Endodermal cell (in vitro differentiated cells): ENCODE measurements around the gene C16orf87. TPM values are rescaled to one million over a fixed set of nuclear protein-coding genes. Genes with fewer than 3 reads are reported as not detected.

Experiments
- DNase-seq: peaks from one replicate; pipeline ENCODE4 v3.0.0-alpha.2; 2017
- H3K27ac ChIP-seq: 2 replicates; pipeline ENCODE4 v1.5.1; 2013; ENCODE audit warnings: mild to moderate bottlenecking, low read depth, low read length, moderate library complexity
- H3K27me3 ChIP-seq: 2 replicates; pipeline ENCODE4 v1.6.1; 2013; ENCODE audit warnings: mild to moderate bottlenecking, low read length, moderate library complexity; ENCODE audit not compliant: insufficient read depth, control insufficient read depth, poor library complexity, severe bottlenecking
- H3K36me3 ChIP-seq: 2 replicates; pipeline ENCODE4 v1.7.0; 2013; ENCODE audit warnings: mild to moderate bottlenecking, low read length, moderate library complexity; ENCODE audit not compliant: control insufficient read depth, insufficient read depth
- H3K4me1 ChIP-seq: one replicate; pipeline ENCODE4 v1.7.0; 2013; ENCODE audit warnings: low read length; ENCODE audit not compliant: control insufficient read depth, insufficient read depth
- H3K4me3 ChIP-seq: 2 replicates; pipeline ENCODE4 v1.5.1; 2013; ENCODE audit warnings: mild to moderate bottlenecking, low read length, moderate library complexity
- H3K9ac ChIP-seq: 2 replicates; pipeline ENCODE4 v1.6.1; 2013; ENCODE audit warnings: mild to moderate bottlenecking, low read length, moderate library complexity; ENCODE audit not compliant: poor library complexity, severe bottlenecking; ENCODE audit errors: extremely low read depth
- H3K9me3 ChIP-seq: 2 replicates; pipeline ENCODE4 v1.6.1; 2013; ENCODE audit warnings: mild to moderate bottlenecking, low read length, moderate library complexity; ENCODE audit not compliant: control insufficient read depth
- H3K27ac Mint-ChIP-seq: 2 replicates; pipeline ENCODE4 v1.8.0; 2020; ENCODE audit warnings: mixed read lengths
- H3K27me3 Mint-ChIP-seq: 2 replicates; pipeline ENCODE4 v1.8.0; 2021; ENCODE audit warnings: mild to moderate bottlenecking, mixed read lengths; ENCODE audit not compliant: insufficient read depth
- H3K36me3 Mint-ChIP-seq: 2 replicates; pipeline ENCODE4 v1.8.0; 2020; ENCODE audit warnings: low read depth, mixed read lengths
- H3K4me1 Mint-ChIP-seq: 2 replicates; pipeline ENCODE4 v1.8.0; 2020; ENCODE audit warnings: mixed read lengths
- H3K4me3 Mint-ChIP-seq: 2 replicates; pipeline ENCODE4 v1.8.0; 2020; ENCODE audit warnings: mild to moderate bottlenecking, moderate library complexity, mixed read lengths
- H3K9me3 Mint-ChIP-seq: 2 replicates; pipeline ENCODE4 v1.8.0; 2020; ENCODE audit warnings: mild to moderate bottlenecking, mixed read lengths
- WGBS, 2 experiments: methylation state at CpG; one replicate each; pipeline versions ENCODE4 v1.1.5 to v1.1.7; 2013; ENCODE audit warnings: missing lambda C conversion rate in 2 of 2, mixed read lengths in 1 of 2; ENCODE audit not compliant: insufficient coverage in 1 of 2, insufficient read length in 1 of 2; 5-methylcytosine and 5-hydroxymethylcytosine counted together
- total RNA-seq, 2 donors: library from RNA; stranded (reverse); fragmentation: NEBNext Ultra II Directional in 1 of 2; extraction: Animal tissue kit (Norgen Biotek cat#: 25700) in 1 of 2; gene quantifications; 2 replicates in 1 of 2; 3 replicates in 1 of 2; pipeline ENCODE4 v1.2.1, GENCODE V29; 2021
- TF ChIP-seq, protein P1 (sequence below): fragments of 200-600 bp; sonication (generic); conservative IDR thresholded peaks from 2 replicates; pipeline ENCODE4 v1.5.0; 2021; ENCODE audit warnings: antibody characterized with exemption, mild to moderate bottlenecking

C16orf87 gene
- total RNA-seq, 2 donors from 2014 or later = 20.6 to 22.7 TPM

GRCh38 chr16:46836534-46837530 is 5.9 kb upstream of the C16orf87 start:
- H3K9me3 ChIP-seq = peaks cover under 1% of the 10 kb centered on the region
- H3K4me3 Mint-ChIP-seq = no peak overlapping the region
- peaks cover 4% of the 10 kb centered on the region for H3K4me1 Mint-ChIP-seq
- H3K36me3 ChIP-seq = no peaks in the 10 kb centered on the region
- H3K27ac Mint-ChIP-seq = no peak overlapping the region
- no peaks in the 10 kb centered on the region for H3K4me1 ChIP-seq
- H3K36me3 Mint-ChIP-seq = no peaks in the 10 kb centered on the region
- peaks cover 3% of the 10 kb centered on the region for H3K27me3 Mint-ChIP-seq
- H3K4me3 ChIP-seq = no peak overlapping the region
- H3K9ac ChIP-seq = no peak overlapping the region
- TF ChIP-seq, protein P1, sequence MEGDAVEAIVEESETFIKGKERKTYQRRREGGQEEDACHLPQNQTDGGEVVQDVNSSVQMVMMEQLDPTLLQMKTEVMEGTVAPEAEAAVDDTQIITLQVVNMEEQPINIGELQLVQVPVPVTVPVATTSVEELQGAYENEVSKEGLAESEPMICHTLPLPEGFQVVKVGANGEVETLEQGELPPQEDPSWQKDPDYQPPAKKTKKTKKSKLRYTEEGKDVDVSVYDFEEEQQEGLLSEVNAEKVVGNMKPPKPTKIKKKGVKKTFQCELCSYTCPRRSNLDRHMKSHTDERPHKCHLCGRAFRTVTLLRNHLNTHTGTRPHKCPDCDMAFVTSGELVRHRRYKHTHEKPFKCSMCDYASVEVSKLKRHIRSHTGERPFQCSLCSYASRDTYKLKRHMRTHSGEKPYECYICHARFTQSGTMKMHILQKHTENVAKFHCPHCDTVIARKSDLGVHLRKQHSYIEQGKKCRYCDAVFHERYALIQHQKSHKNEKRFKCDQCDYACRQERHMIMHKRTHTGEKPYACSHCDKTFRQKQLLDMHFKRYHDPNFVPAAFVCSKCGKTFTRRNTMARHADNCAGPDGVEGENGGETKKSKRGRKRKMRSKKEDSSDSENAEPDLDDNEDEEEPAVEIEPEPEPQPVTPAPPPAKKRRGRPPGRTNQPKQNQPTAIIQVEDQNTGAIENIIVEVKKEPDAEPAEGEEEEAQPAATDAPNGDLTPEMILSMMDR = no peak
- H3K9me3 Mint-ChIP-seq = peaks cover 2% of the 10 kb centered on the region
- no peak for DNase-seq
- H3K27me3 ChIP-seq = no peaks in the 10 kb centered on the region
- 91 to 96% methylated on average over 5 of the region's 6 CpGs for WGBS, 2 experiments
- no peak overlapping the region for H3K27ac ChIP-seq

DNA sequence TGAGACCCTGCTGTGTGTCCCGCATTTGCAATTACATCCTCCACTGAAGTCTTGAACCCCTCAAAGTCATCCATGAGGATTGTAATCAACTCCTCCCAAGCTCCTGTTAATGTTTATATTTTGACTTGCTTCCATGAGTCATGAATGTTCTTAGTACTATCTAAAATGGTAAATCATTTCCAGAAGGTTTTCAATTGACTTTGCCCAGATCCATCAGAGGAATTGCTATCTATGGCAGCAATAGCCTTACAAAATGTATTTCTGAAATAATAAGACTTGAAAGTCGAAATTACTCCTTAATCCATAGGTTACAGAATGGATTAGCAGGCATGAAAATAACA is 2.5 kb upstream of the C16orf87 start:
- no peaks in the 10 kb centered on the region for H3K27me3 ChIP-seq
- no peaks in the 10 kb centered on the region for H3K36me3 ChIP-seq
- no peaks in the 10 kb centered on the region for H3K36me3 Mint-ChIP-seq
- H3K4me1 Mint-ChIP-seq = peaks cover 9% of the 10 kb centered on the region
- no peak overlapping the region for H3K4me3 Mint-ChIP-seq
- no peak overlapping the region for H3K9ac ChIP-seq
- no peak overlapping the region for H3K27ac ChIP-seq
- H3K9me3 Mint-ChIP-seq = no peaks in the 10 kb centered on the region
- no peaks in the 10 kb centered on the region for H3K4me1 ChIP-seq
- TF ChIP-seq, protein P1 = no peak
- no peak for DNase-seq
- H3K27ac Mint-ChIP-seq = no peak overlapping the region
- no peaks in the 10 kb centered on the region for H3K9me3 ChIP-seq
- WGBS, 2 experiments = 96 to 100% methylated on average over 1 to 2 of the region's 2 CpGs
- no peak overlapping the region for H3K4me3 ChIP-seq
- peaks cover 3% of the 10 kb centered on the region for H3K27me3 Mint-ChIP-seq

GRCh38 chr16:46832757-46833459 is 1.9 kb upstream of the C16orf87 start:
- Mint-ChIP-seq H3K4me1 (peaks cover 9% of the 10 kb centered on the region), H3K27ac (no peak overlapping the region), H3K27me3 (peaks cover 3% of the 10 kb centered on the region), H3K36me3 (no peaks in the 10 kb centered on the region), H3K4me3 (no peak overlapping the region), H3K9me3 (no peaks in the 10 kb centered on the region)
- WGBS, 2 experiments = 93 to 94% methylated on average over 6 to 7 of the region's 7 CpGs
- Histone ChIP-seq H3K4me3 (no peak overlapping the region), H3K9ac (no peak overlapping the region), H3K27me3 (no peaks in the 10 kb centered on the region), H3K4me1 (no peaks in the 10 kb centered on the region), H3K36me3 (no peaks in the 10 kb centered on the region), H3K9me3 (no peaks in the 10 kb centered on the region), H3K27ac (no peak overlapping the region)
- TF ChIP-seq, protein P1 = no peak
- DNase-seq = no peak
